HUES48 (cell line): ENCODE measurements around the gene EXOC1L.

Source experiments
- H3K27ac ChIP-seq: one replicate; pipeline ENCODE4 v1.7.0; 2013; ENCODE audit warnings: low read depth, low read length, inconsistent platforms
- H3K27me3 ChIP-seq: 2 replicates; pipeline ENCODE4 v1.6.1; 2013; ENCODE audit warnings: mild to moderate bottlenecking, low read length; ENCODE audit not compliant: control insufficient read depth, insufficient read depth
- H3K36me3 ChIP-seq: 2 replicates; pipeline ENCODE4 v1.6.1; 2013; ENCODE audit warnings: low read length; ENCODE audit not compliant: control insufficient read depth, insufficient read depth
- H3K4me1 ChIP-seq: 2 replicates; pipeline ENCODE4 v1.6.1; 2013; ENCODE audit warnings: mild to moderate bottlenecking, low read length; ENCODE audit not compliant: control insufficient read depth, insufficient read depth
- H3K4me3 ChIP-seq: 2 replicates; pipeline ENCODE4 v1.5.1; 2013; ENCODE audit warnings: mild to moderate bottlenecking, low read depth, low read length
- H3K9ac ChIP-seq: 2 replicates; pipeline ENCODE4 v1.6.1; 2013; ENCODE audit warnings: mild to moderate bottlenecking, low read depth, low read length, moderate library complexity
- H3K9me3 ChIP-seq: 2 replicates; pipeline ENCODE4 v1.6.1; 2013; ENCODE audit warnings: low read length; ENCODE audit not compliant: control insufficient read depth, insufficient read depth

EXOC1L gene

GRCh38 chr4:55880652-55881280 is 61.2 kb downstream of the EXOC1L start:
- Histone ChIP-seq H3K36me3 (peaks cover 36% of the 10 kb centered on the region), H3K27me3 (no peaks in the 10 kb centered on the region), H3K4me3 (no peak overlapping the region), H3K9me3 (no peaks in the 10 kb centered on the region), H3K27ac (no peak overlapping the region), H3K4me1 (peaks cover 5% of the 10 kb centered on the region; the same call in 1 of the 2 replicates), H3K9ac (no peak overlapping the region)

DNA sequence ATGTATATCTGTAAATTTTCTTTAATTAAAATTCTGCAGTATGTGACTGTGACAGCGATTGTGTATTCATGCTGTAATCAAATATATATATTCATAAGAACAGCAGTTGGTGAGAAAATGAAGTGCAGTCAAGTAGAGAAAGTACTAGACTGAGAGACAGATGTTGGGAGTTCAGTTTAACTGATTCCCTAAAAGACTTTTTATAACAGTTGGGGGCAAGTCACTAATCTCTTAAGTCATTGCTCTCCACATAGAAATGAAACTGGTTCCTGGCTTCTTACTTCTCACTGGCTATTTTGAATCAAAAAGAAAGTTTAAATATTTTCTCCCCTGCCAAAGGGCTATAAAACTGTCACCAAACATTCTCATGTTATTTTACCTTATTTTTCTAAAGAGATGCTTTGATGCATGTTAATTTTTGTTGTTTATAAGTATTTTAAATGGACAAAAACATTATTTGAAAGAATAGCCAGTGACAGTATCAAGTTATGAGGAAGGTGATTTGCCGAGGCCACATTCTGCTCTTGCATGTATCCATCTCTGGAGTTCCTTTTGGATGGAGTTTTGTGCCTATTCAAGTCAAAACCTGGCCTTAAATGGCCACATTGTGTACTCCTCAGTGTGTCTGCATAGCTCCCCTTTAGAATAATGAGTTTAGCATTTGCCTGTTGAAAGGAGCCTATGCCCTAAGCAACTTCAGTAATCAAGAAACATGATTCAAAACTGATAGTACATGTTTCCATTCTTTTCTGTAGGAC is 64.7 kb downstream of the EXOC1L start:
- Histone ChIP-seq H3K27ac (peak overlapping the region; percentile 37), H3K4me1 (peaks cover 5% of the 10 kb centered on the region; the same call in 1 of the 2 replicates)

DNA sequence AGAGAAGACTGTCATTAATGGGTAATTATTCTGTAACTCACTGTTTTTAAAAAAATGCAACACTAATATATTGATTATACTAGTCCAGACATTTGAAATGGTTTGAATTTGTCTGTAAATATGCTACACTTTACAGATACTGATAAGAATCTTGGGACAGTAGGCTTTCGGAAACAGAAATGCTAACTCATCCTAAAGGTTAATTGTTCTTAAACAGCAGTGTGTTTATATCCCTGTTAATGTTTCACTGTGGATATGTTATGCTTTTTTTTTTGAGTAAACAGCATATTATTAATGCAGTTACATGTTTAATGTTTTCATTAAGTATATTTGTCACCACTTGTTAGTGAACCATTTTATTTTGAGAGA is 65.2 kb downstream of the EXOC1L start:
- Histone ChIP-seq H3K36me3 (peaks cover 26% of the 10 kb centered on the region), H3K9ac (no peak overlapping the region), H3K4me3 (no peak overlapping the region), H3K27ac (peak overlapping the region; percentile 37), H3K27me3 (no peaks in the 10 kb centered on the region), H3K9me3 (no peaks in the 10 kb centered on the region), H3K4me1 (peaks cover 5% of the 10 kb centered on the region; the same call in 1 of the 2 replicates)

More for the DNA sequence above, 64.7 kb downstream of the EXOC1L start:
- H3K9ac ChIP-seq: no peak overlapping the region
- no peaks in the 10 kb centered on the region for H3K9me3 ChIP-seq
- peaks cover 25% of the 10 kb centered on the region for H3K36me3 ChIP-seq
- no peak overlapping the region for H3K4me3 ChIP-seq
- no peaks in the 10 kb centered on the region for H3K27me3 ChIP-seq
